ENCODE results near the gene MICA.

The MICA gene

DNA sequence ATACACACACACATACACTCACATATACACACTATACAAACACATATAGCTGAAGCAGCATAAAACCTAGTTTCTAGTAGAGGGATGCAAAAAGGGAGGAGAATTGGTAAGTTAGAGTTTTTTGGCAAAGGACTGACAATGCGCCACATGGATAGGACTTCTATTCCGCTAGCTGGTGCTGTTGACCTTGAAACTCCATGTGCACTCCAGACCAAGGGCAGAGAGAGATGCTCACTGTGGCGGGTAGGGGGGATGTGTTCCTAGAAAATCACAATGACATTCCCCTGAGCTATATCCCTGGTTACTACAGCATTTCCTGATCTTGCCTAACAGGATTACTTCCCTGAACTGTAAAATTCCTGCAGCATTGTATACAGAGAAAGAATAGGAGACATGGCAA lies 19.2 kb downstream of the MICA start:
- Histone ChIP-seq H3K36me3 (ENCODE audit: control insufficient read depth in 2 of 2, insufficient read depth in 1 of 2, low read length in 2 of 2) (no peaks in the 10 kb centered on the region), H3K27ac (ENCODE audit: extremely low read depth, low read depth, low read length) (no peak overlapping the region), H3K9me3 (ENCODE audit: control insufficient read depth, insufficient read depth, low read depth, low read length) (no peaks in the 10 kb centered on the region), H3K4me3 (ENCODE audit: low read depth, low read length) (no peak overlapping the region), H3K4me1 (ENCODE audit: control insufficient read depth, insufficient read depth, low read length) (no peaks in the 10 kb centered on the region)
- TF ChIP-seq ZNF211 (tag by site-specific recombination; IDR thresholded peaks at IDR 0.05; ENCODE audit: low read depth), result no peak
- no peak for TF ChIP-seq BCL11B (tag by site-specific recombination; IDR thresholded peaks at IDR 0.05; ENCODE audit: low read depth)
- TF ChIP-seq, protein P1, sequence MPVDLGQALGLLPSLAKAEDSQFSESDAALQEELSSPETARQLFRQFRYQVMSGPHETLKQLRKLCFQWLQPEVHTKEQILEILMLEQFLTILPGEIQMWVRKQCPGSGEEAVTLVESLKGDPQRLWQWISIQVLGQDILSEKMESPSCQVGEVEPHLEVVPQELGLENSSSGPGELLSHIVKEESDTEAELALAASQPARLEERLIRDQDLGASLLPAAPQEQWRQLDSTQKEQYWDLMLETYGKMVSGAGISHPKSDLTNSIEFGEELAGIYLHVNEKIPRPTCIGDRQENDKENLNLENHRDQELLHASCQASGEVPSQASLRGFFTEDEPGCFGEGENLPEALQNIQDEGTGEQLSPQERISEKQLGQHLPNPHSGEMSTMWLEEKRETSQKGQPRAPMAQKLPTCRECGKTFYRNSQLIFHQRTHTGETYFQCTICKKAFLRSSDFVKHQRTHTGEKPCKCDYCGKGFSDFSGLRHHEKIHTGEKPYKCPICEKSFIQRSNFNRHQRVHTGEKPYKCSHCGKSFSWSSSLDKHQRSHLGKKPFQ (tag by site-specific recombination; IDR thresholded peaks at IDR 0.05), result no peak
- TF ChIP-seq ZNF701 (tag by site-specific recombination; IDR thresholded peaks at IDR 0.05), result no peak
- TF ChIP-seq, protein P2, sequence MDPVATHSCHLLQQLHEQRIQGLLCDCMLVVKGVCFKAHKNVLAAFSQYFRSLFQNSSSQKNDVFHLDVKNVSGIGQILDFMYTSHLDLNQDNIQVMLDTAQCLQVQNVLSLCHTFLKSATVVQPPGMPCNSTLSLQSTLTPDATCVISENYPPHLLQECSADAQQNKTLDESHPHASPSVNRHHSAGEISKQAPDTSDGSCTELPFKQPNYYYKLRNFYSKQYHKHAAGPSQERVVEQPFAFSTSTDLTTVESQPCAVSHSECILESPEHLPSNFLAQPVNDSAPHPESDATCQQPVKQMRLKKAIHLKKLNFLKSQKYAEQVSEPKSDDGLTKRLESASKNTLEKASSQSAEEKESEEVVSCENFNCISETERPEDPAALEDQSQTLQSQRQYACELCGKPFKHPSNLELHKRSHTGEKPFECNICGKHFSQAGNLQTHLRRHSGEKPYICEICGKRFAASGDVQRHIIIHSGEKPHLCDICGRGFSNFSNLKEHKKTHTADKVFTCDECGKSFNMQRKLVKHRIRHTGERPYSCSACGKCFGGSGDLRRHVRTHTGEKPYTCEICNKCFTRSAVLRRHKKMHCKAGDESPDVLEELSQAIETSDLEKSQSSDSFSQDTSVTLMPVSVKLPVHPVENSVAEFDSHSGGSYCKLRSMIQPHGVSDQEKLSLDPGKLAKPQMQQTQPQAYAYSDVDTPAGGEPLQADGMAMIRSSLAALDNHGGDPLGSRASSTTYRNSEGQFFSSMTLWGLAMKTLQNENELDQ (tag by site-specific recombination; IDR thresholded peaks at IDR 0.05; ENCODE audit: low read depth), result no peak
- POLR2A ChIA-PET, result interaction anchor here (1.2 kb wide), 1 partner anchor 19 kb away, joined by 3 read pairs; no protein-coding TSS in a partner anchor
- CTCF ChIA-PET, result interaction anchor here (0.9 kb wide), 1 partner anchor 20 kb away, joined by 3 read pairs; no protein-coding TSS in a partner anchor

DNA sequence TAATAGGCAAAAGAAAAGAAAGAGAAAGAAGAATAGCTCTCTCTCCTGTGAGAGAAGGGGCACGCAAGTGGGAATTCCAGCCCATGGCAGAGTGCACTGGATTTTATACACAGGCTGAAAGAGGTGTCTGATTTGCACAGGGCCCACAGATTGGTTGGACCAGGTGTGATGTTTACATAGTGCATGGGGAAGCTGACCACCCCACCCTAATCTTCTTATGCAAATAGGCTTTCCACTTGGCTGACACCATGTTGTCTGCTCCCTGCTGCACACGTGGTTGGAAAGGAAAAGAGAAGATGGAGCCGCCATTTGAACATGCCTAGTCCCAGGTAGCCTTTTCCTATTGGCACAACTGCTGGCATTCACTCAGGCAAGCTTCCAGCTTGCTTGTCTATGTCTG lies 20.2 kb downstream of the MICA start:
- no peaks in the 10 kb centered on the region for H3K9me3 ChIP-seq (ENCODE audit: control insufficient read depth, insufficient read depth, low read depth, low read length)
- no peaks in the 10 kb centered on the region for H3K4me1 ChIP-seq (ENCODE audit: control insufficient read depth, insufficient read depth, low read length)
- ChIA-PET CTCF (no interaction called here), POLR2A (no interaction called here)
- H3K36me3 ChIP-seq (ENCODE audit: control insufficient read depth in 2 of 2, insufficient read depth in 1 of 2, low read length in 2 of 2), result no peaks in the 10 kb centered on the region
- H3K4me3 ChIP-seq (ENCODE audit: low read depth, low read length), result no peak overlapping the region
- H3K27ac ChIP-seq (ENCODE audit: extremely low read depth, low read depth, low read length), result no peak overlapping the region
- TF ChIP-seq, protein P3, sequence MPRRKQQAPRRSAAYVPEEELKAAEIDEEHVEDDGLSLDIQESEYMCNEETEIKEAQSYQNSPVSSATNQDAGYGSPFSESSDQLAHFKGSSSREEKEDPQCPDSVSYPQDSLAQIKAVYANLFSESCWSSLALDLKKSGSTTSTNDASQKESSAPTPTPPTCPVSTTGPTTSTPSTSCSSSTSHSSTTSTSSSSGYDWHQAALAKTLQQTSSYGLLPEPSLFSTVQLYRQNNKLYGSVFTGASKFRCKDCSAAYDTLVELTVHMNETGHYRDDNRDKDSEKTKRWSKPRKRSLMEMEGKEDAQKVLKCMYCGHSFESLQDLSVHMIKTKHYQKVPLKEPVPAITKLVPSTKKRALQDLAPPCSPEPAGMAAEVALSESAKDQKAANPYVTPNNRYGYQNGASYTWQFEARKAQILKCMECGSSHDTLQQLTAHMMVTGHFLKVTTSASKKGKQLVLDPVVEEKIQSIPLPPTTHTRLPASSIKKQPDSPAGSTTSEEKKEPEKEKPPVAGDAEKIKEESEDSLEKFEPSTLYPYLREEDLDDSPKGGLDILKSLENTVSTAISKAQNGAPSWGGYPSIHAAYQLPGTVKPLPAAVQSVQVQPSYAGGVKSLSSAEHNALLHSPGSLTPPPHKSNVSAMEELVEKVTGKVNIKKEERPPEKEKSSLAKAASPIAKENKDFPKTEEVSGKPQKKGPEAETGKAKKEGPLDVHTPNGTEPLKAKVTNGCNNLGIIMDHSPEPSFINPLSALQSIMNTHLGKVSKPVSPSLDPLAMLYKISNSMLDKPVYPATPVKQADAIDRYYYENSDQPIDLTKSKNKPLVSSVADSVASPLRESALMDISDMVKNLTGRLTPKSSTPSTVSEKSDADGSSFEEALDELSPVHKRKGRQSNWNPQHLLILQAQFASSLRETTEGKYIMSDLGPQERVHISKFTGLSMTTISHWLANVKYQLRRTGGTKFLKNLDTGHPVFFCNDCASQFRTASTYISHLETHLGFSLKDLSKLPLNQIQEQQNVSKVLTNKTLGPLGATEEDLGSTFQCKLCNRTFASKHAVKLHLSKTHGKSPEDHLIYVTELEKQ (tag by site-specific recombination; IDR thresholded peaks at IDR 0.05; ENCODE audit: borderline replicate concordance), result no peak
- TF ChIP-seq ZNF404 (tag by site-specific recombination; IDR thresholded peaks at IDR 0.05) (no peak), SP2 (tag by site-specific recombination; IDR thresholded peaks at IDR 0.05) (no peak), ZNF112 (tag by site-specific recombination; IDR thresholded peaks at IDR 0.05) (no peak), KLF1 (tag by site-specific recombination; IDR thresholded peaks at IDR 0.05) (no peak), ZNF132 (tag by site-specific recombination; IDR thresholded peaks at IDR 0.05; ENCODE audit: borderline replicate concordance) (no peak), OSR2 (tag by site-specific recombination; IDR thresholded peaks at IDR 0.05) (no peak), ZNF335 (tag by site-specific recombination; conservative IDR thresholded peaks at IDR 0.05) (no peak), ZNF16 (tag by site-specific recombination; IDR thresholded peaks at IDR 0.05; ENCODE audit: low read depth) (no peak), ZNF341 (tag by site-specific recombination; IDR thresholded peaks at IDR 0.05; ENCODE audit: low read depth) (no peak), ZNF274 (IDR thresholded peaks at IDR 0.05; ENCODE audit: low read length) (no peak), ZNF274 (tag by site-specific recombination; IDR thresholded peaks at IDR 0.05; ENCODE audit: borderline replicate concordance) (no peak), ZNF664 (tag by site-specific recombination; IDR thresholded peaks at IDR 0.05) (no peak), ZNF302 (tag by site-specific recombination; IDR thresholded peaks at IDR 0.05; ENCODE audit: low read depth) (no peak)
- TF ChIP-seq, protein P4, sequence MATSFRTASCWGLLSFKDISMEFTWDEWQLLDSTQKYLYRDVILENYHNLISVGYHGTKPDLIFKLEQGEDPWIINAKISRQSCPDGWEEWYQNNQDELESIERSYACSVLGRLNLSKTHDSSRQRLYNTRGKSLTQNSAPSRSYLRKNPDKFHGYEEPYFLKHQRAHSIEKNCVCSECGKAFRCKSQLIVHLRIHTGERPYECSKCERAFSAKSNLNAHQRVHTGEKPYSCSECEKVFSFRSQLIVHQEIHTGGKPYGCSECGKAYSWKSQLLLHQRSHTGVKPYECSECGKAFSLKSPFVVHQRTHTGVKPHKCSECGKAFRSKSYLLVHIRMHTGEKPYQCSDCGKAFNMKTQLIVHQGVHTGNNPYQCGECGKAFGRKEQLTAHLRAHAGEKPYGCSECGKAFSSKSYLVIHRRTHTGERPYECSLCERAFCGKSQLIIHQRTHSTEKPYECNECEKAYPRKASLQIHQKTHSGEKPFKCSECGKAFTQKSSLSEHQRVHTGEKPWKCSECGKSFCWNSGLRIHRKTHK (tag by site-specific recombination; IDR thresholded peaks at IDR 0.05), result no peak
- TF ChIP-seq, protein P5, sequence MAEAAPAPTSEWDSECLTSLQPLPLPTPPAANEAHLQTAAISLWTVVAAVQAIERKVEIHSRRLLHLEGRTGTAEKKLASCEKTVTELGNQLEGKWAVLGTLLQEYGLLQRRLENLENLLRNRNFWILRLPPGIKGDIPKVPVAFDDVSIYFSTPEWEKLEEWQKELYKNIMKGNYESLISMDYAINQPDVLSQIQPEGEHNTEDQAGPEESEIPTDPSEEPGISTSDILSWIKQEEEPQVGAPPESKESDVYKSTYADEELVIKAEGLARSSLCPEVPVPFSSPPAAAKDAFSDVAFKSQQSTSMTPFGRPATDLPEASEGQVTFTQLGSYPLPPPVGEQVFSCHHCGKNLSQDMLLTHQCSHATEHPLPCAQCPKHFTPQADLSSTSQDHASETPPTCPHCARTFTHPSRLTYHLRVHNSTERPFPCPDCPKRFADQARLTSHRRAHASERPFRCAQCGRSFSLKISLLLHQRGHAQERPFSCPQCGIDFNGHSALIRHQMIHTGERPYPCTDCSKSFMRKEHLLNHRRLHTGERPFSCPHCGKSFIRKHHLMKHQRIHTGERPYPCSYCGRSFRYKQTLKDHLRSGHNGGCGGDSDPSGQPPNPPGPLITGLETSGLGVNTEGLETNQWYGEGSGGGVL (tag by site-specific recombination; IDR thresholded peaks at IDR 0.05), result no peak
- TF ChIP-seq, protein P6, sequence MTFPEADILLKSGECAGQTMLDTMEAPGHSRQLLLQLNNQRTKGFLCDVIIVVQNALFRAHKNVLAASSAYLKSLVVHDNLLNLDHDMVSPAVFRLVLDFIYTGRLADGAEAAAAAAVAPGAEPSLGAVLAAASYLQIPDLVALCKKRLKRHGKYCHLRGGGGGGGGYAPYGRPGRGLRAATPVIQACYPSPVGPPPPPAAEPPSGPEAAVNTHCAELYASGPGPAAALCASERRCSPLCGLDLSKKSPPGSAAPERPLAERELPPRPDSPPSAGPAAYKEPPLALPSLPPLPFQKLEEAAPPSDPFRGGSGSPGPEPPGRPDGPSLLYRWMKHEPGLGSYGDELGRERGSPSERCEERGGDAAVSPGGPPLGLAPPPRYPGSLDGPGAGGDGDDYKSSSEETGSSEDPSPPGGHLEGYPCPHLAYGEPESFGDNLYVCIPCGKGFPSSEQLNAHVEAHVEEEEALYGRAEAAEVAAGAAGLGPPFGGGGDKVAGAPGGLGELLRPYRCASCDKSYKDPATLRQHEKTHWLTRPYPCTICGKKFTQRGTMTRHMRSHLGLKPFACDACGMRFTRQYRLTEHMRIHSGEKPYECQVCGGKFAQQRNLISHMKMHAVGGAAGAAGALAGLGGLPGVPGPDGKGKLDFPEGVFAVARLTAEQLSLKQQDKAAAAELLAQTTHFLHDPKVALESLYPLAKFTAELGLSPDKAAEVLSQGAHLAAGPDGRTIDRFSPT (tag by site-specific recombination; IDR thresholded peaks at IDR 0.05), result no peak
